NCI-H82 treated with DMSO at 0.1 percent for 48 hours (cell line): ENCODE results near the gene CCL23.

Experiments
- DNase-seq: peaks from one replicate; lab custom pipeline; 2025; ENCODE audit not compliant: unreplicated experiment; lab: John Stamatoyannopoulos, UW

The CCL23 gene

GRCh38 chr17:35972066-35972465, 45.7 kb downstream of the CCL23 start:
- DNase-seq: no peak

GRCh38 chr17:35969558-35970380, 48.0 kb downstream of the CCL23 start:
- DNase-seq: peak; percentile 60

- no peak for DNase-seq
Observed at GRCh38 chr17:35968520-35969054, 49.2 kb downstream of the CCL23 start.

GRCh38 chr17:35965272-35965671, 52.5 kb downstream of the CCL23 start:
- no peak for DNase-seq

- no peak for DNase-seq
Observed at GRCh38 chr17:35963663-35964062, 54.1 kb downstream of the CCL23 start.
